HG02938 (cell line): ENCODE measurements around the gene SLK.

Source experiments
- ATAC-seq: cut with Tn5 transposase; IDR thresholded peaks from one replicate; pipeline ENCODE4 v1.9.1; 2021; ENCODE audit warnings: mild to moderate bottlenecking, moderate library complexity; ENCODE audit not compliant: unreplicated experiment

Gene SLK

DNA sequence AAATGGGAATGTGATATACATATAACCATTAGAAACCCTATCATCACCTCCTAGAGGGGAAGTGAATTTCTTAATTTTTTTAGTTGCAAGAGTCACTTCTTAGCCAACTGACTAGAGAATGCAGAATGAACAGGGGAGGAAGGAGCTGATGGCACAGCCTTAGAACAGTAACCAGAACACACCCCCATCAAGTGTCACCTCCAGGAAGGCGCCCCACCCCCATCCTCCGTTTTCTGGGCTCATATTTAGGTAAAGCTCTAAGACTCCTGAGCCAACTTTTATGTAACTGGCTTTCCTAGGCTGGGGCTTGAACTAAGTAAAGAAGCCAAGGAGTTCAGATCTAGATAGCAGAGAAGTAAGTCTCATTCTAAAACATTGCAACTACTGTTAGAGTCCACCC, 64.7 kb downstream of the SLK start:
- no peak for ATAC-seq

DNA sequence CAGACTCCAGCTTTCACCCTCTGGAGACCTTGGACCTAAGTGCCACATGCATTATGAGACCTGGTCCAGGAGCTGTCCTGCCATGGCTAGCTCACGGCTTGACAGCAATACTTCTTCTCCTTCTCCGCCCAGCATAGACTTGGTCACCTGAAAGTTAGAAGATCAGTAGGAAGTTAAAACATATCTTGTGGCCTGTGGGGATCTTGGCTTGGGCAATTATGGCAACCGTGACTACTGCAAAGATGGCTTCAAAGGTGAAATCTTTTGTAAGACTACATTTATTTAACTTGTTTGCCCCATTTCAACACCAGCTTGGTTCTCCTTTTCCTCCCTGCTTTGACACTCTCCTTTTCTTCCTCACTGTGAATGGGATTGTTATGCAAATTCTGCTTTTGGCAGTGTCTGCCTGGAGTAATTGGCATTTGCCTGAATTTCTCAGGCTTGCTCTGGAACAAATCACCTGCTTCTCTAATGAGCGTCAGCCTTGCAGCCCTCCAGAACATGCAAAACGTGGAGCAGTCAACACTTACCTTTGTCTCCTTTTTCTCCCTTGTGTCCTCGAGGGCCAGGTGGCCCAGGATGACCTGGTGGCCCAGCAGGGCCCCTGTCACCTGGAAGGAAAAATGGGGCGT, 65.3 kb downstream of the SLK start:
- no peak for ATAC-seq

DNA sequence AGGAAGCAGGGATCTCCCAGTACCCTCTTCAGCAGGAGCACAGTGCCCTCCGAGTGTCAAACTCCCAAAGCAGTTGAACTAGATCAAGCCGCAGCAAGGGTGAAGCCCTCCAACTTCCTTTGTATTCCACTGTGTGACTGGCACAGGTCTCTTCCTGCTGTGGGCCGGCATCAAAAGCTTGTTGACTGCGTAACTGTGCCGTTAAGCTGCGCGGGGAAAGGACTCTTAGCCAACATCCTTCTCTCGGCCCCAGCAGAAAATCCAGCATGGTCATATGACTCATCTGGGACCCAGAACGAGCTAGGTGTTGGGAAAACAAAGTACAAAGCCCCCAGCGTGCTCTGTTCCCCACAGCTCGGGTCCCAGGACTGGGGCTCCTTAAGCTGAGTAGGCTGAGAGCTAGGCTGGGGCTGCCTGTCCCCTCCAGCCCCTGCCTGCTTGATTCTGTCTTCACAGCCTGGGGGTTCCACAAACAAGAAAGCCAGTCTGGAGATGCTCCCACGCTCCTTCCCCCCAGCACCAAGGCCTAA, 66.5 kb downstream of the SLK start:
- no peak for ATAC-seq

DNA sequence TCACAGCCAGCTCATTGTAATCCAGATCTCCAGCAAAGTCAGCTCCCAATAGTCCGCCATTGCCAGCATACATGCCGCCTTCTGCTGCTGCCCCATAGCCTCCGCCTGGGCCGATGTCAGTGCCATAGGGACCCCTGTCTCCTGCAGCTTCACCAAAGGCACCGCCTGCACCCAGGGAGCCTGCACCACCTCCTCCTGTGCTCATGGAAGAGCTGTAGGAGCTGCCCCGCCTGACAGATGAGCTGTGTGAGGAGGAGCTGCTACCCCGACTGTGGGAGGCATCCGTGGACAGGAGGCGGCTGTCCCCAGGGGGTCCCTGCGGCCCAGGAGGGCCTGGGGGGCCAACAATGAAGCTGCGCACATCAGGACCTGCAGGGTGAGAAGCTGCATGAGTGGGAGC, 67.0 kb downstream of the SLK start:
- ATAC-seq: no peak

DNA sequence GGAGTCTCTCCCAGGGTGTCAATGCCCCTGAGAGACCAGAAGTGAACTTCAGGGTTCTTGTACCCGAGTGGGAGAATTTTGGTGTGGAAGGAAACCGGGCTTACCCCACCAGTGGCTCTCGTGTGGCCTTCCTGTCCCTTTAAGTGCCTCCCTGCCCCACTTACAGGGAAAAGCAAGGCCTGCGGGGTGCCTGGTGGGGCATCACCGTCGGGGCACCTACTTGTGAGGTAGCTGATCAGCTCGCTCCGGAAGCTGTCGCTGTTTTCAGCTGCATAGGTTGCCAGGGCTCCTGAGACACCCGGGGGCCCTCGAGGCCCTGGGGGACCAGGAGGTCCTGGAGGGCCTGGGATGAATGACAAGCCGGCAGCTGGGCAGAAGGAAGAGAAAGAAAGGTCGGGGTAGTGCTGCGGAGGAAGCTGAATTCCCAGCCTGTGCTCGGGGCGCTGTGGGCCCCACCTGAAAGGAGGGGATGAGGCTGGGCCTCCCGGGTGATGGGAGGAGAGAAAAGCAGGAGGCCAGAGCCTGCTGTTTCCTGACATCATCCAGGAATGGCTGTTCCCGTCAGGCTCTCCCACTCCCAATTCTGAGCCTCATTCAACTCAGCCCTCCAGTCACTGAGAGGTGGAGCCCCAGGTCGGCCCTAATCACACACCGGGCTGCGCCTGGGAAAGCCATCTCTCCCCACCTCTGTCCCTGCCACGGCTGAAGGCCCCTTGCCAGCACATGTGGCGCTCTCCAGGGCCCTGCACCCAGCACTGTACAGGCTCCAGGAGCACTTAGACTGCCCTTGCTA, 67.7 kb downstream of the SLK start:
- no peak for ATAC-seq

DNA sequence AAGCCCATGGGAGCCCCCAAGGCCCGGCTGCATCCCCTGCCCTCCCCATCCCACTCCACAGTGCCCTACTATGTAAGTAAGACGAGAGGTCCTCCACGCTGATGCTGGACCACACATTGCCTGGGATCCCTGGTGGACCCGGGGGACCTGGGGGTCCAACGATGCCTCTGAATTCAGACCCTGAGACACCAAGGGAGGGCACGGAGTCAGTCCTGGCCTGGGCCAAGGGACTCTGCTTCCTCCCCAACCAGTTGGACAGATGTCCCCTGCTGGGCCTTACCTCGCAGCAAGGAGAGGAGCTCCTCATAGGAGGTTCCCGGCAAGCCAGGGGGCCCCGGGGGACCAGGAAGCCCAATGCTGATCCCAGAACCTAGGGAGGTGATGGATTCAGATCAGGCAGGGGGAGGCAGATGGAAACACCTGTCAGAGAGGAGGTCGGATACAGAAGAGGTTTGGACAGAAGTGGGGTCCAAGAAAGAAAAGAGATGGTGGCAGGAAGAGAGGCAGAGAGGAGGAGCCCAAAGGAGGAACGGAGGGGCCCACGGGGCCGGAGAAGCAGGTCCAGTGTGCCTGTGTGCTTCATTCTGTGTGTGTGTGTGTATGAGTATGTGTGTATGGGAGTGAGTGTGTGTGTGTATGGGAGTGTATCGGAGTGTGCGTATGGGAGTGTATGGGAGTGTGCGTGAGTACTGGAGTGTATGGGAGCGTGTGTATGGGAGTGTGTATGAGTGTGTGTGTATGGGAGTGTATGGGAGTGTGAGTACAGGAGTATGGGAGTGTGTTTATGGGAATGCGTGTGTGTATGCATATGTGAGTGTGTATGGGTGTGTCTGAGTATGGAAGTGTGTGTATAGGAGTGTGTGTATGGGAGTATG, 68.5 kb downstream of the SLK start:
- ATAC-seq: no peak

DNA sequence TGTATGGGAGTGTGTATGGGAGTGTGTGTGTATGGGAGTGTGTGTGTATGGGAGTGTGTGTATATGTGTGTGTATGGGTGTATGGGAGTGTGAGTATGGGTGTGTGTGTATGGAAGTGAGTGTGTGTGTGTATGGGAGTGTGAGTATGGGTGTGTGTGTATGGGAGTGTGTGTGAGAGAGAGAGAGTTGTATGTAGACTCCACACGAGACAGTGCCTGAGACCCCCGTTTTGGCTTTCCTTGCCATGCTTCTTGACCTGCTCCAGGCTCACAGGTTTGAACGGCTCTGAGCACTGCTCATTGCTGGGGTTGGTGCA, 69.1 kb downstream of the SLK start:
- ATAC-seq: no peak

DNA sequence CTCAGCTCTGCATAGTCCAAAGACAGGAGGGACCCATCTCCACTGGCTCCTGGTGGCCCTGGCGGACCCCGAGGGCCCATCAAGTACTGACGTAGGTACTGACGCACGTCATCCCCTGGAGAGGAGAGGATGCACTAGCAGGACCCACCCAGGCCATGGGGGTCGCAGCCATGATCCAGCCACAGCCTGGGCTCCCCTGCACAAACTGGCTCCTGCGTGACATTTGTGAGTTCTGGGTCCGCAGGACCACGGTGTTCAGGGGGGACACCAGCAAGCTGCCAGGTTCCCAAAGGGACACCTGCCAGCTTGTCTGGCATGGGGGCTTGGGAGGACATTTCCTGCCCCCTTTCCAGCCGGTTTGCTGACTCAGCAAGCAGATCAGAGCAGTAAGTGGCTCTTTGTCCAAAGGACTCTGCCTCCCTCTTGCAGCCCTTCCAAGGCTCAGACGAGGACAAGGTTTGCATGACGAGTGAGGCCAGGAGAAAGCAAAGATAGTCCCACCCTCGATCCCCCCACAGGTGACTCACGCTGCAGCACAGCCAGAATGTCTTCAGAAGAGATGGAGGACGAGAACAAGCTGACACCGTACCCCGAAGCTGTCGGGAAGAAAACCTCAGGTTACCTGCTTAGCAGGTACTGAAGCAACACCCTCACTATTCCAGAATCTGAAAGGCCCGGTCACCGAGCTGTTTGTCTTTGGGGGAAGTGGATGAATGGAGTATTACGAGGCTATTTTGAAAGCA, 69.7 kb downstream of the SLK start:
- ATAC-seq: no peak

DNA sequence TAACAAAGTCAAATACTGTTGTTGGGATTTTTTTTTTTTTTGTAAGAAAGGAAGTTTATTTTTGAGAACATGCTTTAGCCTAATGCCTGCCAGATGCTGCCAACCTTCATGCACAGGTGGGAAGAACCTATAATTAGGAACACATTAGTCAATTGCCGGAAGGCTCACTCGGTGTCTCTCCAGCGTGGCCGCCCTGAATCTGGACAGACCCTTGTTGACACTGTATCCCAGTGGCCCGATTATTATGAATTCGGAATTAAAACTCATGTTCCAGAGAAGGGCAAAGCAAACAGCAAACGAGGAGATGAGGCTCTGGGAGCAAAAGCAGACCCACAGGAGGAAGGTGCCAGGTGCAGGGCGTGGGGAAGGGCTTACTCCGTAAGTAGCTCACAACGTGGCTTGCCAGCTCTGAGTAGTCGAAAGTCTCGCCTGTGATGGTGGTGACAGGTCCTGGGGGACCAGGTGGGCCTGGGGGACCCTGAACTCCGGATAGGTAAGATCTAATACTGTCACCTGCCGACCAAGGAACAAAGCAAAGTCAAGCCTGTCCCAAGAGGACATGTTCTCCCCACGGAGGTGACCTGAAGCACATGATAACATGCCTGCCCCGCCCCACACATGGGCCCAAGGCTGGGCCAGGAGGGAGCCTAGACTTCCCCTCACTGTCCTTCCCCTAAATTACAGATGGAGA, 70.5 kb downstream of the SLK start:
- no peak for ATAC-seq

DNA sequence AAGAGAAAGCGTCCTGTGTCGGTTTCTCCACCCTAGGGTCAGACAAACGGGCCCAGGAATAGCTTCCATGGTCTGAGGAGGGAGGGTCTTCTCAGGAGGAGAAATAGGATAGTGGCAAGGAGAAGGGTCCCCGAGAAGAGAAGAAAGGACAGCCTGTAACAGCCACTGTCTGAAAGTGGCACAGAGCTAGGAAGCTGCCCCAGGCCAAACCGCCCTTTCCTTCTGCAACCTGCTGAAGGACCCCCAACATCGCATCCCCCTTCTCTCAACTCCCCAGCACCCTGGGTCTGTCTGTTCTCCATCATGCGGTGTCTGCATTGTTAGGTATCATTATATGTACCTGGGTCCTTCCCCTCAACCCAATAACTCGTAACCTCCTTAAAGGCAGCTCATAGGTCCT, 71.6 kb downstream of the SLK start:
- ATAC-seq: no peak

DNA sequence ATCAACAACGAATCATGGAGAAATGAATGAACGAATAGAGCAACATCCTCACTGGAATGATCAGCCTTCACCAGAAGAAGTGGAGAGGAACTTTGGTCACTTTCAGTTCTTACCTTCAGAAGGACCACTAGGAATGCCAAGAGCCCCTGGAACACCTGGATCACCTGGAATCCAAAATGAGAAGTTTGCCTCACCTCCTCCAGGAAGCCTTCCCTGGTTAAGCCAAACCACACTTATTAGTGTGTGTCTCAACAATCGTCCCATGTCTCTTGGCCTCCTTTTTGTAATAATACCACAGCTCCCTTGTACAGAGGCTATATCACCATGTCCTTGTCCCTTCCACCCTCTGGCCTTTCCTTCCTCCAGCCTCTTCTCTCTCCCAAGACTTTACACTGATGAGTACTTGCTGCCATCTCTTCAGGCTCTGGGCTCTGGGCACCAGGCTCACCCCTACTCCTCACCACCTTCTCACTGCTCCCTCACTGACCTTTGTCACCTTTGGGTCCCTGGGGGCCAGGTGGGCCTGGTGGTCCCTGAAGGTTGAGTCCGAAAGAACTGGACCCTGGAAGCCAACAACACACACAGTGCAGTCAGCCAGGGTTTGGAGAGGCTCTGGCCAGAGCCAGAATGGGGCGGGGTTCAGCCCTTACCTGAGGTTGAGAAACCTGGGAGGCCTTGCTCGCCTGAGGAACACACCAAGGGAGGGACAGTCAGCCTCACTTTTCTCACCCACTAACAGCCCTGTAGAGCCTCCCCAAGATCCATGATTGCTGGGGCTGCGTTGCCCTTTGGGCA, 72.2 kb downstream of the SLK start:
- no peak for ATAC-seq

DNA sequence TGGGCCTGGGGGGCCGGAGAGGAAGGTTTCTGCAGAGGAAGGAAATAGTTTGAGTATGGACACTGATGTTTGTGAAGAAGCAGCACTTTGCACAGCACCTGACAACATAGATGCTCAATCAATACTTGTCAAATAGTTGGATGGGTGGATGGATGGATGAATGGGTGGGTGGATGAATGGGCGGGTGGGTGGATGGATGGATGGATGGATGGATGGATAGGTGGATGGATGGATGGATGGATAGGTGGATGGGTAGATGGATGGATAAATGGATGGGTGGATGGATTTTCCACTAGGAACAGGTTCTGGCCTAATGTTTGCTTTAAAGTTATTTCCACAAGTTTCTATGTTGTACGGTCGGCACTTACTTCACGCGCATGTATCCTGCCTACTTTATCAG, 73.4 kb downstream of the SLK start:
- ATAC-seq: no peak

DNA sequence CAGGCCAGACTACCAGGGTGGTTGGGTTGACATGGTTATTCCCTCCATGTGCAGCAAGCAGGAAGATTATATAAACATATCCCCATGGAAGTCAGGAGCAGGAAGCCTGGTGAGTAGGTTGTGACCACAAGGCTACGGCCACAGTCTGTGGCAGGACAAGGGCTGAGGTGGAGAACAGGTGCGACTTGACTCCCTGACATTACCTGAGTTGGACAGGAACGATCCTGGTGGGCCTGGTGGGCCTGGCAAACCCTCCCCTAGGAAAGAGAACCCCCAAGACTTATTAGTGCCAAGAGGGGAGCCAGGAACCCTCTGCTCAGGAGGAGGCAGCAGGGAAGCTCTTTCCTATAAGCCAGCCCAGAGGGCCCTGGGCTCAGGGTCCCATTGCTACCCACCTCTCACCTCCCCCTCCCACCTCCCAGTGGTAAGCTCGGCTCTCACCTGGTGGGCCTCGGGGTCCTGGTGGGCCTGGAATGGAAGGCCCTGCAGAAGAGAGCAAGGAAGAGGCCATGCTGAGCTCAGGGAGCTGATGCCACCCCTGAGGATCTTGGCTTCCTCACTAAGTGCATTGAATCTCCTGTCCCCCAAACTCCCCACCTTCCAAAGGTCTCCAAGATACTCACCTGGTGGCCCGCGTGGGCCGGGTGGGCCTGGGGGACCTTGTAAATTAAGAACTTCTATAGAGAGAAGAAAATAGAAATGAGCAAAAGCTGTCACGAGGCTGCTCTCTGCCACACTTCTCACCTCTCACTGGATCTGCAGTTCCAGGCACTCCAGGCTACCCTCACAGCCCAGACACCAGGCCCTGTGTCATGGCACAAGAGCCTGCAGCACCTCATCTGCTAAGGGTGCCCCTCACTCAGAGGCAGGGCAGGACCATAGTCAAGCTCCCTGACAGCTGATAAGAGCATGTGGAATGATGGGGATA, 74.2 kb downstream of the SLK start:
- no peak for ATAC-seq

DNA sequence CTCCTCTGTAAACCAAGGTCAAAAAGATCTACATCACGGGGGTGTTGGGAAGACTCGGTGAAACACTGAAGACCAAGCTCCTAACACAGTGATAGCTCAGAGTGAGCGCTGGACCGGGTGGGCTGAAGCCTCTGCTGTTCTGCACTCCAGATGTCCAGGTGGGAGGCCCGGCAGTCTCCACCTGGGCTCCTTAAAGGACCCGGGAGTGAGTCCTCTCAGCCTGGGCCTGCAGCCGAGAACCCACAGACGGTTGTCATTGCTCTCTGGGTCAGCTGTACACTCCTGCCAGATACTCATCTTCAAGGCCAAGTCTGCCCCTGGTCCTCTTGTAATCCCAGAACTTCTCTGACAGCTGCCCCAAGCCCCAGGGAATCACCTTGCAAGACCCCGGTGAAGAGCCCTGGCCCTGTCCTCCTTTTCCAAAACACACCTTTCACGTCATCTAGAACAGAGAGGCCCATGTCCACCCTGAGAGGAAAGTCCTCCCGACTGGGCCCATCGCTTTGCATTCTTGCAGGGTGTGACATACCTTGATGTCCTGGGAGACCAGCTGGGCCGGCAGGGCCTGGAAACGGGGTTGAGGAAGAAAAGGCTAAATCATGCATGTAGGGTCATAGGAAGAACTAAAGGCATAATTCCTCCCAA, 75.1 kb downstream of the SLK start:
- no peak for ATAC-seq

DNA sequence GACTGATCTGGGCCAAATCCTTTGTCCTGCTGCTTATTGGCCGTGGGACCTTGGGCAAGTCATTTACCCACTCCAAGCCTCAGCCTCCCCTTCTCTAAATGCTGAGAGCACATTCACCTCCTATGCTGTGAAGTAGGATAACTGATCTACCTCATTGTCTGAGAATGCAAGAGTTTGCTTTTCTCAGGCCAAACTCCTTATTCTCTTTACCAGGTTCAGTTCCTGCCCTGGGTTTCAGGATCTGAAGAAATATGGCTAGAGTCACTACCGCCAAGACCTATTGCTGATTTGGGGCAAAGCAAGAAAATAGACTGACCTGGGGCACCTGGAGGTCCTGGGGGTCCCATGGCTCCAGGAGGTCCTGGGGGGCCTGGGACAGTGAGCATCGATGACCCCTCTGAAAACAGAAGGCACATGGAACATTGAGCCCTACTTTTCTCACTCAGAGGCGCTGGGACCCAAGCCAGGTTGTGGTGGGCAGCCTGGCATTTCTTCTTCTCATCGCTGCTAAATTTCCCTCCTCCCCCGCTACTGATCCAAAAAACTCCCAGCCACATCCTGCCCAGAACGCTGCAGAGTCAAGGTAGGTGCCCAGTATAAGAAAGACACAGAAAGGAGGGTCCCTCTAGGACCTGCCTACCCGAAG, 76.4 kb downstream of the SLK start:
- ATAC-seq: no peak

DNA sequence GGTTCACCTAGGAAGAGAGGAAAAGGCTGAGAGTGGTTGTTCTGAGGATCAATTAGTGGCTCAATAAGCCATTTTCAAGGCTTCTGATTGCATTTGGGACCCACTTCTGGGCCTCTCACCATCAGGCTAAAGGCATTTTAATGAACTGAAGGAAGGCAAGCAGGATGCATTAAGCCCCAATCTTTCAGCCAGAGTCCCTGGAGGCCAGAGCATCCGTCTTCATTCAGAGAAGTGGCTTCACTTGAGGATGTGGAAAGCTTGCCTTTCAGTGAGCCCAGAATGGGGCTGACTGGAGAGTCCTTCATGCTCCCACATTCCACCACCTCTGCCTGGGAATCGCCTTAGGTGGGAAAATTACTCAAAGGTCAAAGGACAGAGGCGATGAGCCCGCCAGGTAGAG, 76.9 kb downstream of the SLK start:
- no peak for ATAC-seq
